Stimulated activated CD4-positive, alpha-beta T cell treated with anti-CD3 and anti-CD28 coated beads, Interleukin-4, amount 100 ng/mL, for 24 hours (primary cell): Measurements from ENCODE around the gene PC.
A peak's percentile ranks its signal among the peaks of the same experiment; 100 is the strongest.
"Not testable (repeated sequence)": the region's sequence is repeated elsewhere in the genome, so short reads cannot be mapped to it uniquely, and the experiment has no call there.

ENCODE experiments used
- DNase-seq: peaks from one replicate; pipeline ENCODE4 v3.0.0-alpha.2; 2020

PC gene, protein sequence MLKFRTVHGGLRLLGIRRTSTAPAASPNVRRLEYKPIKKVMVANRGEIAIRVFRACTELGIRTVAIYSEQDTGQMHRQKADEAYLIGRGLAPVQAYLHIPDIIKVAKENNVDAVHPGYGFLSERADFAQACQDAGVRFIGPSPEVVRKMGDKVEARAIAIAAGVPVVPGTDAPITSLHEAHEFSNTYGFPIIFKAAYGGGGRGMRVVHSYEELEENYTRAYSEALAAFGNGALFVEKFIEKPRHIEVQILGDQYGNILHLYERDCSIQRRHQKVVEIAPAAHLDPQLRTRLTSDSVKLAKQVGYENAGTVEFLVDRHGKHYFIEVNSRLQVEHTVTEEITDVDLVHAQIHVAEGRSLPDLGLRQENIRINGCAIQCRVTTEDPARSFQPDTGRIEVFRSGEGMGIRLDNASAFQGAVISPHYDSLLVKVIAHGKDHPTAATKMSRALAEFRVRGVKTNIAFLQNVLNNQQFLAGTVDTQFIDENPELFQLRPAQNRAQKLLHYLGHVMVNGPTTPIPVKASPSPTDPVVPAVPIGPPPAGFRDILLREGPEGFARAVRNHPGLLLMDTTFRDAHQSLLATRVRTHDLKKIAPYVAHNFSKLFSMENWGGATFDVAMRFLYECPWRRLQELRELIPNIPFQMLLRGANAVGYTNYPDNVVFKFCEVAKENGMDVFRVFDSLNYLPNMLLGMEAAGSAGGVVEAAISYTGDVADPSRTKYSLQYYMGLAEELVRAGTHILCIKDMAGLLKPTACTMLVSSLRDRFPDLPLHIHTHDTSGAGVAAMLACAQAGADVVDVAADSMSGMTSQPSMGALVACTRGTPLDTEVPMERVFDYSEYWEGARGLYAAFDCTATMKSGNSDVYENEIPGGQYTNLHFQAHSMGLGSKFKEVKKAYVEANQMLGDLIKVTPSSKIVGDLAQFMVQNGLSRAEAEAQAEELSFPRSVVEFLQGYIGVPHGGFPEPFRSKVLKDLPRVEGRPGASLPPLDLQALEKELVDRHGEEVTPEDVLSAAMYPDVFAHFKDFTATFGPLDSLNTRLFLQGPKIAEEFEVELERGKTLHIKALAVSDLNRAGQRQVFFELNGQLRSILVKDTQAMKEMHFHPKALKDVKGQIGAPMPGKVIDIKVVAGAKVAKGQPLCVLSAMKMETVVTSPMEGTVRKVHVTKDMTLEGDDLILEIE

DNA sequence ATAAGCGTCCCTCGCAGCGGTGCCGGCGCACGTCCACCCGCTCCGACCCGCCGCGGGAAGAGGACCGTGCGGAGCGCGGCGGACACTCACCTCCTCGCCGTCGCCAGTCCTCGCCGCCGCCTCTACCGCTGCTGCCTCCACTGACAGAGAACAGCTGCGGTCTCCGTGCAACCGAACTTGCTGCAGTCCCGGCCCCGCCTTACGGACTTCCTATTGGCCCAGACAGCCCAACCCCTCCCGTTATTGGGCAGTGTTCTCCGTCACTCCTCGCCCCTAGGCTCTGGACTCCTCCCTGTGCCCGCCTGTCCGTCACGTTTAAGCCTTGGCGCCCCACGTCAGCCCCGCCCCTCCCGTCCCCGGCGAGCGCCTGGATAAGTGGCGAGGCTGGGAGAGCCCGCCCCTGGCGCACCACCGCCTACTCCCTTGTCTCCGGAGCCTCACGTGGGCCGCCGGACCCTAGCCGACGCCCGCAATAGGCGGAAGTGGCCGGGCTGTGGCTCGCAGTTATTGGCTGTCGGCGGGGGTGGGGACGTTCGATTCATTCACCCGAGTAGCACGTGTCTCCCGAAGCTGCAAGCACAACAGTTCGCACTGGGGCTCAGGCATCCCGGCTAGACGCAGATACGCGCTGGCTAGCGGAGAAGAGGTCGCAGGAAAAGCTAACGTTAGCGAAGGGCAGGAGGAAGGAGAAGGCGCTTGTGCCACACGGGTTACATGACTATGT lies at the start of gene PC:
Gene PC (minus strand): TSS at position 152 of the 724 bp plus-strand sequence. CDS start 86,224 bp downstream, outside the sequence.
- peak; percentile 98 for DNase-seq

DNA sequence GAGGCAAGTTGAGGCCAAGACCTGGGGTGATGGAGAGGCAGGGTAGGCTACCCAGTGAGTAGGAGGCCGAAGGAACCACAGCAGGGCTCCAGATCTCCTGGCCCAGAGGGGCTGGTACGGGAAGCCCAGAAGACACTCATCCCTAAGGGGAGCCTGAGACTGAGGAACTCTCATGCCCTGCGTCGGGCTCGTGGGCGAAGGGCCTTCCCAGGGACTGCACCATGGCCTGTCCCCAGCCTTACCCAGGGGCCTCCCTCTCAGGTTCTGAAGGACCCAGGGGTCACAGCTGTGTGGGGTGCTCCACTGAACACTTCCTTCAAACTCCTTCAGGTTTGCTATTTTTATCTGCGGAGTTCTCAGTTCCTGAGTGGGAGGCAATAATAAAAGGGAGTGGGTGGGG lies 48.9 kb upstream of the PC start:
- DNase-seq = no peak

- DNase-seq = peak; percentile 46
Measured at GRCh38 chr11:67006029-67006884, 48.1 kb upstream of the PC start.

GRCh38 chr11:67005200-67005599 lies 47.0 kb upstream of the PC start:
- DNase-seq = not testable (repeated sequence)

DNA sequence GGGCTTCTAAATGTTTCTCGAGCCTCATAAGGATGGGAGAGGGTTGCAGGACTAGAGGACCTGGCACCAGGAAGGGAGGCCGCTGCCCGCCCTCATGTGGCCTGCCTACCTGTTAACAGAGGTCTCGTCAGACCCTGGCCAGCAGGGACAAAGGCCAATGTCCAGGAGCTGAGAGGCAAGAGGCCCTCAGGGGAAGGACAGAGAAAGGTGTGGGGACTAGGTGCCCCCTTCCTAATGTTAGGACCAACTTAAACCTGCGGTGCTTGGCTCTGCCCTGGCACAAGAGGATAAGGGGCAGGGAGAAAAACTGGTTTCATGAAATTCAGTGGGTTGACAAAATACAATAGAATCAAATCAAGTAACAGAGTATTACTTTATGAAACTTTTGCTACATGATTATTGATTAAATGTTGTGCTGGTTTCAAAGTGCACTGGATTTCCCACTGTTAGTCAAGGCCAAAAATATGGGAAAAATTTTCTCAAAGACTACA lies 44.8 kb upstream of the PC start:
- no peak for DNase-seq

DNA sequence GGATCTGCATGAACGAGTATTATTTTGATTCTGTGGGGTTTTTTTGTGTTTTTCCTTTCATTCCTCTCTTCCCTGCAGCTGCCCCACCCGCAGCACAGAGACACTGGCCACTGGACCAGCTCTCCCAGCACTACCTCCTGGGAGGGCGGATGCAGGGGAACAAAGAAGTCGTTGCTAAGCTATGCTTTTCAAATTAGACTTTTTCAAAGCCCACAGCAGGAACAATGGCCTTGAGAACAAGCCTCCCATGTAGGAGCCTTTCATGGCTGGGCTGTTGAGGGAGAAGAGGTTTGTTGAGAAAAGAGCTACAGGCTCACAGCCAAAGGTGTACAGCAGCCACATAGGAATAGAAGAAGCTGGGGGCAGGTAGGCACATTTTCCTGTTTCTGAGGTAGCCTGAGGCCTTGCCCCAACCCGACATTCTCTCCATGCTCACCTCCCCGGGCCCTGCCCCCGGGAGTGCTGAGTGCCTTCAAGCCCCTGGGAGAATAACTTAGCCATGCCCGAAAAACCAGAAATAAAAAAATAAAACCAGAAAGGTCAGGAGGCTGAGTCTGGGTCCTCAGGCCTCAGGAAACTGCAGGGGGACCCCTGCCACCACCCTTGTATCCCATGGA lies 44.2 kb upstream of the PC start:
- DNase-seq = no peak

DNA sequence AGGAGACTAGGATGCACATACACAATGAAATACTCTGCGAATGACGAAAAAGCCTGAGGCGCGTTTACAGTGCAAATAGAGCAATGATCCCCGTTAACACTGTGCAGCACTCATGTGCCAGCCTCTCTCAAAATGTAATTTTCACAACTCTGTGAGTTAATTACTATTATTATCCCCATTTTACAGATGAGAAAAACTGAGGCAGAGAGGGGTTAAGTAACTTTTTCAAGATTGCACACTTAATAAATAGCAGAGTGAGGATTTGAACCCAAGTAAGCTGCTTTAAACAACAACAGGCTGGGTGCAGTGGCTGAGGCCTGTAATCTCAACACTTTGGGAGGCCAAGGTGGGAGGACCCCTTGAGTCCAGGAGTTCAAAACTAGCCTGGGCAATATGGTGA lies 43.1 kb upstream of the PC start:
- no peak for DNase-seq

DNA sequence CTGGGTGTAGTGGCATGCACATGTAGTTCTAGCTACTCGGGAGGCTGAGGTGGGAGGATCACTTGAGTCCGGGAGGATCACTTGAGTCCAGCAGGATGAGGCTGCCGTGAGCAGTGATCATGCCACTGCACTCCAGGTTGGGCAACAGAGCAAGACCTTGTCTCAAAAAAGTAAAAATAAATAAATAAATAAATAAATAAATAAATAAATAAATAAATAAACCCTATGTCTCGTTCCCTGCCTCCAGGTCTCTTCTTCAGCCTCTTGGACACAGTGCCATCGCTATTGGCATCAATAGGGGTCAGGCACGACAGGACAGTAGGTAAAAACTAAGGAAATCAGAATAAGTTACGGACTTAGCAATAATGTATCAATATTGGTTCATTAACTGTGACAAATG lies 41.4 kb upstream of the PC start:
- DNase-seq = no peak

GRCh38 chr11:66996609-66997273 lies 38.6 kb upstream of the PC start:
- DNase-seq = no peak

GRCh38 chr11:66992041-66992440 lies 33.9 kb upstream of the PC start:
- DNase-seq = no peak

GRCh38 chr11:66989360-66989759 lies 31.2 kb upstream of the PC start:
- DNase-seq = not testable (repeated sequence)

DNA sequence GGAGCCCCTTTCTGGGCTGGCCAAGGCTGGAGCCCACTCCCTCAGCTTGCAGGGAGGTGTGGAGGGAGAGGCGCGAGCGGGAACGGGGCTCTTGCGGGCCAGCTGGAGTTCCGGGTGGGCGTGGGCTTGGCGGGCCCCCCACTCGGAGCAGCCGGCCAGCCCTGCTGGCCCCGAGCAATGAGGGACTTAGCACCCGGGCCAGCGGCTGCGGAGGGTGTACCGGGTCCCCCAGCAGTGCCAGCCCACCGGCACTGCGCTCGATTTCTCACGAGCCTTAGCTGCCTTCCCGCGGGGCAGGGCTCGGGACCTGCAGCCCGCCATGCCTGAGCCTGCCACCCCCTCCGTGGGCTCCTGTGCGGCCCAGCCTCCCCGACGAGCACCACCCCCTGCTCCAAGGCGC lies 30.6 kb upstream of the PC start:
- not testable (repeated sequence) for DNase-seq

DNA sequence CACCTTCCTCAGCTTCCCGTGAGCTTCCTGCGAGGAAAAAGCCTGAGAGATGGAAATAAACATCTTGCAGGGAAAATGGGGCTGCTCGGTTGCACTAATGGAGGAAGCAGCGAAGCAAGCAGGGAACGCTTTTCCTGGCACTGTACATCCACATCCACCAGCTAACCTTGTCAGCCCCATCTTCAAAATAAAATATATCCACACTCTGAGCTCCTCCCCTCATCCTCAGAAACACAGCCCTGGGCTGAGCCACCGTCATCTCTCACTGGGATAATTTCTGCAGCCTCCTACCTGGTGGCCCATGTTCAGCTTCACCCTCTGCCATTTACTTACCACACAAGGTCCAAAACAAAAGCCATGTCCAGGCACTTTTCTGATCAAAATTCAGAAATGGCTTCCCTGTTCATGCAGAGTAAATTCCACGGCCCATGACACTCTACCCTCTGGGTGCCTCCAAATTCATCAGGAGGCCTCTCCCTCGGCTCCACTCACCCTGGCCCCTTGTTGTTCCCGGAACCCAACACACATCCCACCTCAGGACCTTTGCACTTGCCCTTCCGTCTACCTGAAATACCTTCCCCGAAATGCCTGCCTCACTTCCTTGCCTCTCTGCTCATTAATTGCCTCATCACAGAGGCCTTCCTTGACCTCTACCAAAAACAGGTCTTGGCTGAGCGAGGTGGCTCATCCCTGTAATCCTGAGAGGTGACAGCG lies 29.9 kb upstream of the PC start:
- DNase-seq = no peak

DNA sequence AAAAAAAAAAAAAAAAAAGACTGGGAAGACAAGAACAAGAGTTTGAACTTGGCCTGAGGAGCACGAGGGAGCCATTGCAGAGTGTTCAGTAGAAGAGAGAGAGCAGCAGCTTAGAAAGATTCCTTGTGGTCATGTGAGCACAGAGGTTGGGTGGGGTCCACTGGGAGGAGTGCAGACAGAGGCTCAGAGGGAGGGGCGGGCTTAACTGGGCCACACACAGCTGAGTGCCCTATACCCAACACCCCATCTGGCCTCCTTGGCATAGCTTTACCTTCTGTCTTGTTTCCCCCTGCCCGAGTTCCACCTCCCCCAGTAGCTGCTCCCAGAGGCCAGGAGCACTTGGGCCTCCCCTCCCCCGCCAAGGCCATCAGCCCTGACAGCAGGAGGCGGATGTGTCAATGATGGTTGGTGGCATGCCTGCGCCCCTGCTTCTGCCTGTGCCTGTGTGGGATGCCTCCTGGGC lies 29.0 kb upstream of the PC start:
- no peak for DNase-seq

- no peak for DNase-seq
Measured at GRCh38 chr11:66986178-66986545, 28.0 kb upstream of the PC start.

GRCh38 chr11:66985508-66986177 lies 27.5 kb upstream of the PC start:
- DNase-seq = no peak

- no peak for DNase-seq
Measured at GRCh38 chr11:66983275-66983924, 25.2 kb upstream of the PC start.

- DNase-seq = peak; percentile 20
Measured at GRCh38 chr11:66981976-66982578, 23.9 kb upstream of the PC start.
